D721Med (cell line): ENCODE data around the gene IQSEC1.

Experiments used
- DNase-seq: peaks from one replicate; pipeline ENCODE4 v3.0.0; 2011; ENCODE audit warnings: low spot score; ENCODE audit not compliant: insufficient read length
- FAIRE-seq: peaks from 2 replicates; lab custom pipeline; 2011; peaks lifted over from hg19 to GRCh38; lab: Jason Lieb, UNC
- CTCF ChIP-seq: IDR thresholded peaks from 2 replicates; pipeline ENCODE4 v1.5.1; 2012; ENCODE audit warnings: mild to moderate bottlenecking, control low read depth; ENCODE audit not compliant: insufficient read depth; ENCODE audit errors: missing control alignments

Gene IQSEC1

GRCh38 chr3:12903000-12903800, 170.0 kb downstream of the IQSEC1 start:
- FAIRE-seq (no peak), DNase-seq (no peak)
- TF ChIP-seq CTCF = no peak

- no peak for DNase-seq
- no peak for FAIRE-seq
- TF ChIP-seq CTCF = no peak
Observed at GRCh38 chr3:12902181-12902999, 170.8 kb downstream of the IQSEC1 start.

GRCh38 chr3:12901623-12902045, 171.6 kb downstream of the IQSEC1 start:
- DNase-seq = no peak
- FAIRE-seq = no peak
- peak; percentile 15 for TF ChIP-seq CTCF

GRCh38 chr3:12900885-12901411, 172.3 kb downstream of the IQSEC1 start:
- FAIRE-seq = no peak

GRCh38 chr3:12898965-12899755, 174.1 kb downstream of the IQSEC1 start:
- TF ChIP-seq CTCF = no peak
- FAIRE-seq (no peak), DNase-seq (no peak)

More at GRCh38 chr3:12900885-12901411, 172.3 kb downstream of the IQSEC1 start:
- DNase-seq = no peak
- no peak for TF ChIP-seq CTCF

GRCh38 chr3:12898290-12898964, 174.8 kb downstream of the IQSEC1 start:
- no peak for TF ChIP-seq CTCF
- DNase-seq = no peak

More at GRCh38 chr3:12898290-12898964, 174.8 kb downstream of the IQSEC1 start:
- no peak for FAIRE-seq
